A549 (cell line): ENCODE data around the gene SCO2. TPM values are rescaled to one million over a fixed set of nuclear protein-coding genes. Genes with fewer than 3 reads are reported as not detected.

Experiments used
- ATAC-seq, 2 experiments: fragments of 200-7000 bp in 1 of 2; fragments of >200 bp in 1 of 2; cut with Nextera tagmentation in 1 of 2; cut with Tn5 transposase in 1 of 2; 3 replicates each; pipeline versions ENCODE4 v1.8.0 to v1.9.1; 2018 to 2020; ENCODE audit warnings: mild to moderate bottlenecking in 1 of 2, moderate library complexity in 1 of 2
- CTCF ChIA-PET: fragments of 300-600 bp; sonication (Branson Sonifier 250); formaldehyde crosslinking; extraction: SDS; loops from one replicate; lab custom pipeline; 2021; ENCODE audit warnings: antibody characterized with exemption, inconsistent platforms; lab: Yijun Ruan, JAX
- POLR2A ChIA-PET: fragments of 350-600 bp; formaldehyde crosslinking; extraction: SDS; loops from one replicate; lab custom pipeline; 2021; ENCODE audit warnings: antibody characterized with exemption, inconsistent platforms; lab: Yijun Ruan, JAX
- DNase-seq, 2 experiments: peaks; one replicate each; pipeline versions ENCODE4 v3.0.0 to v3.0.0-alpha.2; 2011 to 2016; ENCODE audit warnings: low read depth in 1 of 2, low spot score in 1 of 2
- FAIRE-seq: peaks from 2 replicates; lab custom pipeline; 2011; peaks lifted over from hg19 to GRCh38; lab: Jason Lieb, UNC
- H3K27ac ChIP-seq, 2 experiments: fragments of >200 bp; sonication (Bioruptor Twin); formaldehyde crosslinking; 3 replicates each; pipeline ENCODE4 v1.5.1; 2016 to 2017
- H3K4me1 ChIP-seq: fragments of >200 bp; sonication (Bioruptor Twin); formaldehyde crosslinking; 3 replicates; pipeline ENCODE4 v1.6.1; 2016
- H3K4me2 ChIP-seq: fragments of >200 bp; sonication (Bioruptor Twin); formaldehyde crosslinking; 3 replicates; pipeline ENCODE4 v1.6.1; 2016
- H3K4me3 ChIP-seq: fragments of >200 bp; sonication (Bioruptor Twin); formaldehyde crosslinking; 3 replicates; pipeline ENCODE4 v1.5.1; 2016
- H3K9me3 ChIP-seq: fragments of >200 bp; sonication (Bioruptor Twin); formaldehyde crosslinking; 3 replicates; pipeline ENCODE4 v1.6.1; 2016
- CHD2 ChIP-seq: fragments of 150-350 bp; IDR thresholded peaks from 2 replicates; pipeline ENCODE4 v1.6.1; 2014; ENCODE audit warnings: low read length; ENCODE audit not compliant: partially characterized antibody
- CHD4 ChIP-seq: fragments of 200-600 bp; sonication (generic); IDR thresholded peaks from 2 replicates; pipeline ENCODE4 v1.6.1; 2016; ENCODE audit warnings: antibody characterized with exemption, mild to moderate bottlenecking, borderline replicate concordance
- EHMT2 ChIP-seq: fragments of 200-600 bp; sonication (generic); IDR thresholded peaks from 2 replicates; pipeline ENCODE4 v1.6.1; 2016; ENCODE audit warnings: antibody characterized with exemption, low read depth, mild to moderate bottlenecking, moderate library complexity
- HOXA7 ChIP-seq: fragments of 250-450 bp; sonication (Bioruptor Pico); IDR thresholded peaks from 2 replicates; pipeline ENCODE4 v1.5.0; 2020; ENCODE audit warnings: mild to moderate bottlenecking, moderate library complexity
- MAFK ChIP-seq: fragments of 450-650 bp; IDR thresholded peaks from 2 replicates; pipeline ENCODE4 v1.6.1; 2014; ENCODE audit not compliant: partially characterized antibody
- MAZ ChIP-seq: fragments of 150-350 bp; IDR thresholded peaks from 2 replicates; pipeline ENCODE4 v1.6.1; 2014; ENCODE audit warnings: antibody characterized with exemption, low read depth, low read length, borderline replicate concordance
- MYC ChIP-seq: IDR thresholded peaks from 2 replicates; pipeline ENCODE4 v1.6.1; 2012; ENCODE audit warnings: mild to moderate bottlenecking, inconsistent platforms, low read length, improper control_type of control experiment, borderline replicate concordance
- NPAS2 ChIP-seq: fragments of 250-450 bp; sonication (Bioruptor Pico); IDR thresholded peaks from 2 replicates; pipeline ENCODE4 v1.8.0; 2022; ENCODE audit warnings: mild to moderate bottlenecking, moderate library complexity, borderline replicate concordance
- PHF8 ChIP-seq: fragments of 200-600 bp; sonication (generic); IDR thresholded peaks from 2 replicates; pipeline ENCODE4 v1.6.1; 2016; ENCODE audit warnings: low read depth, mild to moderate bottlenecking, antibody characterized with exemption, moderate library complexity, borderline replicate concordance
- RAD21 ChIP-seq, 2 experiments: fragments of >200 bp in 1 of 2; sonication (Bioruptor Twin) in 1 of 2; formaldehyde crosslinking in 1 of 2; IDR thresholded peaks in 1 of 2; conservative IDR thresholded peaks in 1 of 2; 2 replicates in 1 of 2; 3 replicates in 1 of 2; pipeline ENCODE4 v1.6.1; 2012 to 2018; ENCODE audit warnings: inconsistent platforms in 1 of 2
- RCOR1 ChIP-seq: fragments of 150-350 bp; IDR thresholded peaks from 2 replicates; pipeline ENCODE4 v1.6.1; 2014; ENCODE audit warnings: antibody characterized with exemption, low read length, low read depth
- RFX5 ChIP-seq: fragments of 450-650 bp; IDR thresholded peaks from 2 replicates; pipeline ENCODE4 v1.7.1; 2014; ENCODE audit warnings: antibody characterized with exemption, mild to moderate bottlenecking, moderate library complexity
- SREBF2 ChIP-seq: fragments of 450-650 bp; IDR thresholded peaks from 2 replicates; pipeline ENCODE4 v1.6.1; 2014; ENCODE audit warnings: mild to moderate bottlenecking, moderate library complexity
- TFCP2L1 ChIP-seq: fragments of 250-450 bp; sonication (Bioruptor Pico); IDR thresholded peaks from 2 replicates; pipeline ENCODE4 v1.5.0; 2021; ENCODE audit warnings: mild to moderate bottlenecking
- TP53 ChIP-seq: fragments of 250-450 bp; sonication (Bioruptor Pico); IDR thresholded peaks from 2 replicates; pipeline ENCODE4 v1.5.0; 2021; ENCODE audit warnings: mild to moderate bottlenecking, moderate library complexity
- ZC3H11A ChIP-seq: fragments of 450-650 bp; IDR thresholded peaks from 2 replicates; pipeline ENCODE4 v1.6.1; 2014; ENCODE audit warnings: antibody characterized with exemption, mild to moderate bottlenecking
- WGBS: methylation state at CpG from one replicate; pipeline ENCODE4 v1.1.6; 2017; ENCODE audit errors: missing lambda C conversion rate; 5-methylcytosine and 5-hydroxymethylcytosine counted together
- polyA plus RNA-seq, 4 experiments: library from polyadenylated mRNA; depleted of rRNA in 3 of 4; stranded (reverse); fragments of >200 nt; fragmentation: RNase III in 1 of 4; extraction: RNeasy Plus Mini Kit Qiagen cat#74134 plus additional on column Dnase treatment in 1 of 4; gene quantifications; 2 replicates in 3 of 4; 3 replicates in 1 of 4; pipeline ENCODE4 v1.2.3, GENCODE V29; 2011 to 2017
- TF ChIP-seq, protein P1 (sequence below): IDR thresholded peaks from 2 replicates; pipeline ENCODE4 v1.6.1; 2012; ENCODE audit warnings: low read depth, borderline replicate concordance
- TF ChIP-seq, protein P2 (sequence below): fragments of >200 bp; sonication (Bioruptor Twin); formaldehyde crosslinking; IDR thresholded peaks from 3 replicates; pipeline ENCODE4 v1.5.1; 2016
- TF ChIP-seq, protein P3 (sequence below): fragments of 200-600 bp; sonication (generic); IDR thresholded peaks from 2 replicates; pipeline ENCODE4 v1.6.1; 2016; ENCODE audit warnings: antibody characterized with exemption, mild to moderate bottlenecking, moderate library complexity
- TF ChIP-seq, protein P4 (sequence below): fragments of 250-450 bp; sonication (Bioruptor Pico); IDR thresholded peaks from 2 replicates; pipeline ENCODE4 v1.5.0; 2020; ENCODE audit warnings: low read depth, mild to moderate bottlenecking, moderate library complexity

The SCO2 gene
- polyA plus RNA-seq, 2 of the 4 experiments (the other 2 are of a cell fraction) = 0.37 to 1.7 TPM

DNA sequence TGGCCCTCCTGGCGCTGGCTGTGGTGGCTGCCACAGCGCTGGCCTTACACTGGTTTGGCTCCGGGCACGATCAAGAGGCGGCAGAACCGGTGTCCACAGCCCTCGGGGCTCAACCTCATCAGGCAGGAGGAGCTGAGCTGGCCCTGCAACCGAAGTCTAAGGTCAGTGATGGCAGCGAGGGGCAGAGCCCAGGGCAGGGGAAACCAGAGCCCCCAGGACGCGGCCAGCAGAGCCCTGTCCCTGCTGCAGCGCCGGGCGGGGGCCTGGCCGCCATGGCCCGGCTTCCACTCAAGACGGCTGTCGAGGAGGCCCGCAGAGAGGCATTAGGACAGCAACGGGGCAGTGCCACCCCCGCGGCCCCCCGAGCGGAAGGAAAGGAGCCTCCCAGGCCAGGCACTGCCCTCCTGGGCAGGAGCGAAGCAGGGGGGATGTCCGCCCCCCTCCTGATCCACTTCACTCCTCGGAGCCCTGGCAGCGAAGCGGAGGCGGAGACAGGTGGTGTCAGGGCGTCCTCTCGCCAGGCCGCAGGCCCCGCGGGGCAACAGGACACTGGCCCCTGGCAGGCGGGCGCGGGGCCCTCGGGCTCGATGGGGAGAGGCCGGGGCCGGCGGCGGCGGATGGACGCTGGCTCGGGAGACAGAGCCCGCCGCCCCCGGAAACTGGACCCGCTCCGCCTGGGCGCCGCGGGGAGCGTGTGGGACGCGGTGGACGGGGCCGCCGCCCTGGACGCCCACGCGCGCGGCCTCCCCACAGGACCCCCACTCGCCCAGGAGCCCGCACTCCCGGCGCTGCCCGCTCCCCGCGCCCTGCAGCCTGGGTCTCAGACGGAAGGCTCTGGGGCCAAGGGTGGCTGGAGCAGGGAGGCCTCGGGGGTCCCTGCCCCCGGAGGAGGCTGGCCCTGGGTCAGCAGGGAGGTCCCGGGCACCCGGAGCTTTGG is 21.2 kb upstream of the SCO2 start (continued):
- TF ChIP-seq CHD2 = no peak

DNA sequence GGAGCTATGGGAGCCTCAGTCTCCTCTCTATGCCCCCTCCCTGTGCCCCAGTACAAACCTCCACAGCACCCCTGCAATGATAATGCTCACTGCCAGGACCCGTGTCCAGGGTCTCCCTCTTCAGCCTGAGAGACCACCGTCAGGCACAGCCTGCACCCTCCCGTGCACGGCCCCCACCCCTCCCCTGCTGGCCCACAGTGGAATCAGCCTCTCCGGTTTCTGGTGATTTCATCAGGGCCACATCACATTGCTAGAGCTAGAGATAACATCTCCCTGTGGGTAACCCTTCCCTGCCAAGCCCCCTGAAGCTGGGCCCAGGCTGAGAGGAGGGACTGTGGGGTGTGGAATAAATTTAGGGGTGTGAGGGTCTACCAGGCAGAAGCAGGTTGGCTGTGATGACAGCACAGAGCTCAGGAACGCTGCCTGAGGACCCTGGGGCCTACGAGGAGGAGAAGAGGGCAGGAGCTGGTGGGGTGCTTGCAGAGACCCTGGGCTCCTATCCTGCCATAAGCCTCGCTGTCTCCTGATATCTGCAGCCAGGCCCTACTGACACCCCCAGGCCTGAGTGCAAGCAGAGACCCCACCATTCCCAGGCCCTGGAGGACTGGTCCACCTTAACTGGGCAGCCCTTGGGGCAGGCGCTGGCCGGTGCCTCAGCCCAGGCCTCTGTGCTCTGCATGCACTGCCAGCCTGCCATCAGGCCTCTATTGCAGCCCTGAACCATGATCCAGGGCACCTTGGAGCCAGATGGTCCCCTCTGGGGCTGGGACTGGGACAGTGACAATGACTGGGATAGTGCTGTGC is 20.3 kb upstream of the SCO2 start, which contains the start of gene KLHDC7B:
KLHDC7B (plus strand) TSS at position 378 of the 804 bp plus-strand sequence; CDS start at position 723, 345 bp downstream.
- H3K27ac ChIP-seq = peak within 1 kb of the TSS; percentile 82 to 84

More for the DNA sequence above, 20.3 kb upstream of the SCO2 start, which contains the start of gene KLHDC7B:
- ChIA-PET POLR2A (interaction anchor here (0.9 to 1.4 kb wide), 4 partner anchors 14 to 38 kb away, joined by 3 to 4 read pairs (median 3); partner anchors contain the start of genes LMF2, NCAPH2 and SYCE3), CTCF (interaction anchor here (0.6 to 4.5 kb wide), 9 partner anchors 10 to 75 kb away, joined by 3 to 25 read pairs (median 5); partner anchors contain the start of genes SCO2 and SYCE3)
- H3K4me2 ChIP-seq = peak within 1 kb of the TSS; percentile 68; the same call in 2 of the 3 replicates
- H3K4me1 ChIP-seq = peaks cover 43% of the 10 kb centered on the region
- 96% methylated on average over 2 of the region's 10 CpGs for WGBS
- TF ChIP-seq, protein P1, sequence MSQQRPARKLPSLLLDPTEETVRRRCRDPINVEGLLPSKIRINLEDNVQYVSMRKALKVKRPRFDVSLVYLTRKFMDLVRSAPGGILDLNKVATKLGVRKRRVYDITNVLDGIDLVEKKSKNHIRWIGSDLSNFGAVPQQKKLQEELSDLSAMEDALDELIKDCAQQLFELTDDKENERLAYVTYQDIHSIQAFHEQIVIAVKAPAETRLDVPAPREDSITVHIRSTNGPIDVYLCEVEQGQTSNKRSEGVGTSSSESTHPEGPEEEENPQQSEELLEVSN = no peak
- TF ChIP-seq, protein P2, sequence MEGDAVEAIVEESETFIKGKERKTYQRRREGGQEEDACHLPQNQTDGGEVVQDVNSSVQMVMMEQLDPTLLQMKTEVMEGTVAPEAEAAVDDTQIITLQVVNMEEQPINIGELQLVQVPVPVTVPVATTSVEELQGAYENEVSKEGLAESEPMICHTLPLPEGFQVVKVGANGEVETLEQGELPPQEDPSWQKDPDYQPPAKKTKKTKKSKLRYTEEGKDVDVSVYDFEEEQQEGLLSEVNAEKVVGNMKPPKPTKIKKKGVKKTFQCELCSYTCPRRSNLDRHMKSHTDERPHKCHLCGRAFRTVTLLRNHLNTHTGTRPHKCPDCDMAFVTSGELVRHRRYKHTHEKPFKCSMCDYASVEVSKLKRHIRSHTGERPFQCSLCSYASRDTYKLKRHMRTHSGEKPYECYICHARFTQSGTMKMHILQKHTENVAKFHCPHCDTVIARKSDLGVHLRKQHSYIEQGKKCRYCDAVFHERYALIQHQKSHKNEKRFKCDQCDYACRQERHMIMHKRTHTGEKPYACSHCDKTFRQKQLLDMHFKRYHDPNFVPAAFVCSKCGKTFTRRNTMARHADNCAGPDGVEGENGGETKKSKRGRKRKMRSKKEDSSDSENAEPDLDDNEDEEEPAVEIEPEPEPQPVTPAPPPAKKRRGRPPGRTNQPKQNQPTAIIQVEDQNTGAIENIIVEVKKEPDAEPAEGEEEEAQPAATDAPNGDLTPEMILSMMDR = no peak
- TF ChIP-seq TP53 (CRISPR knock-in tag) (no peak), RCOR1 (no peak), RAD21 (conservative IDR thresholded peaks at IDR 0.05 in 1 of 2, IDR thresholded peaks at IDR 0.05 in 1 of 2) (no peak), TFCP2L1 (CRISPR knock-in tag) (no peak), RFX5 (no peak), EHMT2 (no peak), CHD4 (no peak), ZC3H11A (no peak), SREBF2 (no peak), NPAS2 (CRISPR knock-in tag) (no peak), MAFK (no peak), HOXA7 (CRISPR knock-in tag) (no peak), MAZ (no peak), PHF8 (no peak), CHD2 (no peak), MYC (no peak)
- TF ChIP-seq, protein P3, sequence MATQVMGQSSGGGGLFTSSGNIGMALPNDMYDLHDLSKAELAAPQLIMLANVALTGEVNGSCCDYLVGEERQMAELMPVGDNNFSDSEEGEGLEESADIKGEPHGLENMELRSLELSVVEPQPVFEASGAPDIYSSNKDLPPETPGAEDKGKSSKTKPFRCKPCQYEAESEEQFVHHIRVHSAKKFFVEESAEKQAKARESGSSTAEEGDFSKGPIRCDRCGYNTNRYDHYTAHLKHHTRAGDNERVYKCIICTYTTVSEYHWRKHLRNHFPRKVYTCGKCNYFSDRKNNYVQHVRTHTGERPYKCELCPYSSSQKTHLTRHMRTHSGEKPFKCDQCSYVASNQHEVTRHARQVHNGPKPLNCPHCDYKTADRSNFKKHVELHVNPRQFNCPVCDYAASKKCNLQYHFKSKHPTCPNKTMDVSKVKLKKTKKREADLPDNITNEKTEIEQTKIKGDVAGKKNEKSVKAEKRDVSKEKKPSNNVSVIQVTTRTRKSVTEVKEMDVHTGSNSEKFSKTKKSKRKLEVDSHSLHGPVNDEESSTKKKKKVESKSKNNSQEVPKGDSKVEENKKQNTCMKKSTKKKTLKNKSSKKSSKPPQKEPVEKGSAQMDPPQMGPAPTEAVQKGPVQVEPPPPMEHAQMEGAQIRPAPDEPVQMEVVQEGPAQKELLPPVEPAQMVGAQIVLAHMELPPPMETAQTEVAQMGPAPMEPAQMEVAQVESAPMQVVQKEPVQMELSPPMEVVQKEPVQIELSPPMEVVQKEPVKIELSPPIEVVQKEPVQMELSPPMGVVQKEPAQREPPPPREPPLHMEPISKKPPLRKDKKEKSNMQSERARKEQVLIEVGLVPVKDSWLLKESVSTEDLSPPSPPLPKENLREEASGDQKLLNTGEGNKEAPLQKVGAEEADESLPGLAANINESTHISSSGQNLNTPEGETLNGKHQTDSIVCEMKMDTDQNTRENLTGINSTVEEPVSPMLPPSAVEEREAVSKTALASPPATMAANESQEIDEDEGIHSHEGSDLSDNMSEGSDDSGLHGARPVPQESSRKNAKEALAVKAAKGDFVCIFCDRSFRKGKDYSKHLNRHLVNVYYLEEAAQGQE = no peak
- TF ChIP-seq, protein P4, sequence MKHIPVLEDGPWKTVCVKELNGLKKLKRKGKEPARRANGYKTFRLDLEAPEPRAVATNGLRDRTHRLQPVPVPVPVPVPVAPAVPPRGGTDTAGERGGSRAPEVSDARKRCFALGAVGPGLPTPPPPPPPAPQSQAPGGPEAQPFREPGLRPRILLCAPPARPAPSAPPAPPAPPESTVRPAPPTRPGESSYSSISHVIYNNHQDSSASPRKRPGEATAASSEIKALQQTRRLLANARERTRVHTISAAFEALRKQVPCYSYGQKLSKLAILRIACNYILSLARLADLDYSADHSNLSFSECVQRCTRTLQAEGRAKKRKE (CRISPR knock-in tag) = no peak
- peak; percentile 42 to 60; a peak in 5 of 6 replicates for ATAC-seq
- no peak for FAIRE-seq
- no peaks in the 10 kb centered on the region for H3K9me3 ChIP-seq
- H3K4me3 ChIP-seq = no peak within 1 kb of the TSS
- DNase-seq = no peak
